MM.1S (cell line): ENCODE data around the gene KHDC4.

Source experiments
- DNase-seq: peaks from one replicate; pipeline ENCODE4 v3.0.0-alpha.2; 2015
- H2AFZ ChIP-seq: fragments of 300-600 bp; sonication (generic); 2 replicates; pipeline ENCODE4 v1.6.0; 2016; ENCODE audit warnings: antibody characterized with exemption, low read length
- H3F3A ChIP-seq: fragments of 300-600 bp; sonication (generic); 2 replicates; pipeline ENCODE4 v1.6.1; 2016; ENCODE audit warnings: mild to moderate bottlenecking, antibody characterized with exemption, low read length, moderate library complexity, mixed read lengths; ENCODE audit not compliant: insufficient read depth
- H3K27ac ChIP-seq: fragments of 300-600 bp; sonication (generic); 2 replicates; pipeline ENCODE4 v1.5.1; 2016; ENCODE audit warnings: mild to moderate bottlenecking, low read length
- H3K27me3 ChIP-seq: fragments of 300-600 bp; sonication (generic); replicated peaks from 2 replicates; pipeline ENCODE4 v1.6.0; 2016; ENCODE audit warnings: low read length; ENCODE audit not compliant: insufficient read depth
- H3K36me3 ChIP-seq: fragments of 300-600 bp; sonication (generic); replicated peaks from 2 replicates; pipeline ENCODE4 v1.6.1; 2016; ENCODE audit warnings: mild to moderate bottlenecking, low read length, mixed read lengths; ENCODE audit not compliant: insufficient read depth
- H3K4me1 ChIP-seq: fragments of 300-600 bp; sonication (generic); 2 replicates; pipeline ENCODE4 v1.6.1; 2016; ENCODE audit warnings: low read length, mixed read lengths
- H3K4me2 ChIP-seq: fragments of 300-600 bp; sonication (generic); 2 replicates; pipeline ENCODE4 v1.6.0; 2016; ENCODE audit warnings: low read depth, low read length
- H3K4me3 ChIP-seq: fragments of 300-600 bp; sonication (generic); 2 replicates; pipeline ENCODE4 v1.5.1; 2016; ENCODE audit warnings: low read length, mixed read lengths
- H3K79me2 ChIP-seq: fragments of 300-600 bp; sonication (generic); 2 replicates; pipeline ENCODE4 v1.6.1; 2016; ENCODE audit warnings: mixed run types, low read length, mixed read lengths
- H3K9ac ChIP-seq: fragments of 300-600 bp; sonication (generic); 2 replicates; pipeline ENCODE4 v1.6.1; 2016; ENCODE audit warnings: low read length, mixed read lengths
- H3K9me2 ChIP-seq: fragments of 300-600 bp; sonication (generic); replicated peaks from 2 replicates; pipeline ENCODE4 v1.6.1; 2016; ENCODE audit warnings: mild to moderate bottlenecking, low read length, mixed read lengths; ENCODE audit not compliant: insufficient read depth
- H3K9me3 ChIP-seq: fragments of 300-600 bp; sonication (generic); replicated peaks from 2 replicates; pipeline ENCODE4 v1.6.1; 2016; ENCODE audit warnings: mild to moderate bottlenecking, low read length, mixed read lengths; ENCODE audit not compliant: insufficient read depth
- H4K20me1 ChIP-seq: fragments of 300-600 bp; sonication (generic); 2 replicates; pipeline ENCODE4 v1.6.1; 2016; ENCODE audit warnings: mild to moderate bottlenecking, low read length, moderate library complexity, mixed read lengths; ENCODE audit not compliant: insufficient read depth
- EZH2 ChIP-seq: fragments of 300-600 bp; sonication (generic); optimal IDR thresholded peaks from 2 replicates; pipeline ENCODE3; 2017; ENCODE audit warnings: low read depth, mild to moderate bottlenecking, antibody characterized with exemption, low read length, mixed read lengths
- EZH2phosphoT487 ChIP-seq: fragments of 300-600 bp; sonication (generic); IDR thresholded peaks from 2 replicates; pipeline ENCODE4 v1.6.1; 2018; ENCODE audit warnings: antibody characterized with exemption, low read length
- TF ChIP-seq, protein P1 (sequence below): fragments of 300-600 bp; sonication (generic); IDR thresholded peaks from 2 replicates; pipeline ENCODE4 v1.5.1; 2016; ENCODE audit warnings: antibody characterized with exemption, low read length, mixed read lengths

KHDC4 gene

DNA sequence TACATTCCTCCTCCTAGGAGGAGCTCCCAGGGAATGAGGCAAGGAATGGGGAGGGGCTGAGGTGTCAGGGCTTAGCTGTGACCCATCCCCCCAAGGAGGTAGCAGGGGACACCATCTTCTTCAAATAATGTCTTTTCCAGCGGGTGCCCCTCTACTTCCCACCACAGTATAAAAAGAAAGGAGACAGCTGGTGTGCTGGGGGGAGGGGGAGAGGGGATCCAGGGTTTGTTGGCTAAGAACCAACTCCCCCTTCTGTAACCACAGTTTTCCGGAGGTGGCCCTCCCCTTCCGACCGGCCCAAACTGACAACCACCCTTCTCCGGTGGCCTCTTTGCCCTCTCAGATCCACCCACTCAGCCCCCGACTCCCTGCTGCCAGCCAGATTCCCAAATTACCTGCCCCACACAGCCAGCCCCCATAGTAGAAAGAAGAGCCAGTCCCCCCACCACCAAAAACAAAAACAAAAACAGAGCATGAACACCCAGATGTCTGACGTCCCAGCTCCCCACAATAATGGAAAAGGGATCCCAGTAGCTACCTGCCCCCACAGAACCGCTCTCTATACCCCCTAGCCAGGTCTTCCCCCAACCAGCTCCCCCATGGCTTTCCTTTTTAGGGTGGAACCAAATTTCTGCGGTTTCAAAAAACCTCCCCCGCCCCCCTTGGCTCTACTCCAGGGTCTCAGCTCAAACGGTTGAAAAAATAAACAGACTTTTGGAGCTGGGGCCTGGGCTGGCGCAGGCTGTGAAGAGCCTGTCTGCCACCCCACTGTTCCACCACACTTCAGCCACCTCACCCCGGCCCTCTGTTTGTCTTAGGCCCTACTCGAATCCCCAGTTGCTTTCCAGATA lies 42.1 kb upstream of the KHDC4 start:
- no peak overlapping the region for H2AFZ ChIP-seq
- H4K20me1 ChIP-seq = peaks cover 37% of the 10 kb centered on the region
- no peaks in the 10 kb centered on the region for H3K9me2 ChIP-seq
- peak; percentile 83 for DNase-seq
- H3K4me2 ChIP-seq = peak overlapping the region; percentile 94
- H3K27ac ChIP-seq = peak overlapping the region; percentile 93
- peaks cover 44% of the 10 kb centered on the region for H3K4me1 ChIP-seq
- H3K79me2 ChIP-seq = peaks cover 95% of the 10 kb centered on the region
- H3K9ac ChIP-seq = peak overlapping the region; percentile 87
- H3K27me3 ChIP-seq = no peaks in the 10 kb centered on the region
- peaks cover 61% of the 10 kb centered on the region for H3F3A ChIP-seq
- no peaks in the 10 kb centered on the region for H3K36me3 ChIP-seq
- H3K4me3 ChIP-seq = peak overlapping the region; percentile 84
- TF ChIP-seq EZH2 = no peak
- TF ChIP-seq EZH2phosphoT487 = no peak
- TF ChIP-seq, protein P1, sequence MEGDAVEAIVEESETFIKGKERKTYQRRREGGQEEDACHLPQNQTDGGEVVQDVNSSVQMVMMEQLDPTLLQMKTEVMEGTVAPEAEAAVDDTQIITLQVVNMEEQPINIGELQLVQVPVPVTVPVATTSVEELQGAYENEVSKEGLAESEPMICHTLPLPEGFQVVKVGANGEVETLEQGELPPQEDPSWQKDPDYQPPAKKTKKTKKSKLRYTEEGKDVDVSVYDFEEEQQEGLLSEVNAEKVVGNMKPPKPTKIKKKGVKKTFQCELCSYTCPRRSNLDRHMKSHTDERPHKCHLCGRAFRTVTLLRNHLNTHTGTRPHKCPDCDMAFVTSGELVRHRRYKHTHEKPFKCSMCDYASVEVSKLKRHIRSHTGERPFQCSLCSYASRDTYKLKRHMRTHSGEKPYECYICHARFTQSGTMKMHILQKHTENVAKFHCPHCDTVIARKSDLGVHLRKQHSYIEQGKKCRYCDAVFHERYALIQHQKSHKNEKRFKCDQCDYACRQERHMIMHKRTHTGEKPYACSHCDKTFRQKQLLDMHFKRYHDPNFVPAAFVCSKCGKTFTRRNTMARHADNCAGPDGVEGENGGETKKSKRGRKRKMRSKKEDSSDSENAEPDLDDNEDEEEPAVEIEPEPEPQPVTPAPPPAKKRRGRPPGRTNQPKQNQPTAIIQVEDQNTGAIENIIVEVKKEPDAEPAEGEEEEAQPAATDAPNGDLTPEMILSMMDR = no peak
- no peaks in the 10 kb centered on the region for H3K9me3 ChIP-seq

GRCh38 chr1:155975375-155976061 lies 41.3 kb upstream of the KHDC4 start:
- peak overlapping the region; percentile 93; the same call in 1 of the 2 replicates for H3K27ac ChIP-seq
- no peak overlapping the region for H2AFZ ChIP-seq

DNA sequence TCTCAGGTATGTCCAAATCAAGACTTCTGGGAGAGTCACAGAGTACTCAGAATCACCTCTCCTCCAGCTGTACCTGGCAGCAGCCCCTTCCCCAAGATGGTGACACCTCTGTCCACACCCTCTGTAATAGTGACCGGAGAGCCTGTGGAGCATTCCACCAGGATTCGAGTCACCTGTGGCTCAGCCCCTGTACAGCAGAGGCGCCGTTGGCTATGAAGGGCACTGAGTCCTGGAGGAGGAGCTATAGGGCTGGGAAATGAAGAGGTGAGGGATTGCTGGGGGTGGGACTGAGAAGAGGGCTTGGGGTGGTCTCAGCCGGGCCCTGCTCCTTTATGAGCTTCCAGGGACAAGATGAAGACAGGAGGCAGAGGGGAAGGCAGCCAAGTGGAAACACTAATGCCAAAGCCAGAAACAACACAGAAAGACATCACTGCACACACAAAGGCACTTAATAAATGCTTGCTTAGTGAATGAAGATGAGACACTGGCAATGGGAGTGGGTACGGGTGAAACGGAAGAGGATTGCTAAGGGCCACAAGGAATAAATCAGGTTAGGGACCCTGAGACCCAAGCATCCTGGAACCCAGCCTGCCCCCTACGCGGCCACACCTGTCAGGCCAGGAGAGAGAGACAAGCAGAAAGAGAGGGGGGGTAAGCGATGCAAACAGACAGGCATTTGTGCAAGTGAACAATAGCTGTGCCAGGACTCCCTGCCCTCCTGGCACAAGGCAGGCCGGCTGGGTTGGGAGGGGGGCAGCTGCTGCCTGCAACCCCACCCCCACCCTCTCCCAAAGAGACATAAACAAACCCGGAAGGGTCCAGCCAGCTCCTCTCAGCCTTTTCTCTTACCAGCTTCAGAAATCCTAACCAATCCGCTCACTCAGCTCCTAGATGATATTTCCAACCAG lies 40.2 kb upstream of the KHDC4 start:
- no peak for DNase-seq
- Histone ChIP-seq H3K9me2 (no peaks in the 10 kb centered on the region), H3K4me1 (peaks cover 46% of the 10 kb centered on the region), H3K4me3 (peak overlapping the region; percentile 84), H2AFZ (no peak overlapping the region), H3K4me2 (peak overlapping the region; percentile 94), H3F3A (peaks cover 51% of the 10 kb centered on the region), H4K20me1 (peaks cover 50% of the 10 kb centered on the region), H3K9me3 (no peaks in the 10 kb centered on the region), H3K27me3 (no peaks in the 10 kb centered on the region), H3K9ac (peak overlapping the region; percentile 87; the same call in 1 of the 2 replicates), H3K79me2 (peaks cover 100% of the 10 kb centered on the region), H3K36me3 (peaks cover 4% of the 10 kb centered on the region; the same call in 1 of the 2 replicates), H3K27ac (peak overlapping the region; percentile 93; the same call in 1 of the 2 replicates)
- TF ChIP-seq, protein P1 = no peak
- TF ChIP-seq EZH2phosphoT487 (no peak), EZH2 (no peak)

More at GRCh38 chr1:155975375-155976061, 41.3 kb upstream of the KHDC4 start:
- peaks cover 44% of the 10 kb centered on the region for H4K20me1 ChIP-seq
- H3K9ac ChIP-seq = peak overlapping the region; percentile 87; the same call in 1 of the 2 replicates
- H3K4me3 ChIP-seq = peak overlapping the region; percentile 84
- H3K9me3 ChIP-seq = no peaks in the 10 kb centered on the region
- H3K36me3 ChIP-seq = no peaks in the 10 kb centered on the region
- peaks cover 95% of the 10 kb centered on the region for H3K79me2 ChIP-seq
- H3F3A ChIP-seq = peaks cover 60% of the 10 kb centered on the region
- peaks cover 43% of the 10 kb centered on the region for H3K4me1 ChIP-seq
- no peaks in the 10 kb centered on the region for H3K9me2 ChIP-seq
- no peak for DNase-seq
- H3K27me3 ChIP-seq = no peaks in the 10 kb centered on the region
- TF ChIP-seq EZH2phosphoT487 (no peak), EZH2 (no peak)
- TF ChIP-seq, protein P1 = no peak
- peak overlapping the region; percentile 94 for H3K4me2 ChIP-seq
